ENCODE results near the gene BACE1-AS. TPM values are rescaled to one million over a fixed set of nuclear protein-coding genes. Genes with fewer than 3 reads are reported as not detected.

The BACE1-AS gene
- total and polyA plus RNA-seq, 2 experiments from 2014 or later = 10.6 to 19.6 TPM

DNA sequence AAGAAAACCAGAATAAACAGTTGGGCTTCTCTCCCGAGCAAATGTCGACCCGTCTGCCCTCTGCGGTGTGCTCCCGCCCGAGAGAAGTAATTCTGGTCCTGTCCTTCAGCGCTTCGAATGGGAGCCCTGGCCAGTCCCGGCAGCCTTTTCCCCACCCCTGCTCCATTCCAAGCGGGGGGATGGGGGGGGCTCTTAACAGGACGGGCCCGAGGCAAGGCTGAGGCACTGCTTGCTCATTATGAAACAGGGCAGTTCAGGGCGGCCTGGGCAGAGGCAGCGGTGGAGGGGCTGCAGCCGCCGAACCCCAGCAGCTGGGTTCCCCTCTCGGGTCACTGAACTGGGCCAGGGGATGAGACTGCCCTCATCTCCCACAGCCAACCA, 9.1 kb downstream of the BACE1-AS start:
- Histone ChIP-seq H3K27ac (ENCODE audit: low read depth) (no peak overlapping the region), H3K36me3 (ENCODE audit: insufficient read depth) (no peaks in the 10 kb centered on the region), H3F3A (replicated peaks; ENCODE audit: low read depth) (no peaks in the 10 kb centered on the region), H3K9me2 (ENCODE audit: insufficient read depth) (no peaks in the 10 kb centered on the region), H3K4me1 (ENCODE audit: insufficient read depth) (peaks cover 34% of the 10 kb centered on the region), H3K4me2 (peak overlapping the region; percentile 60; the same call in 1 of the 2 replicates), H3K79me2 (replicated peaks; ENCODE audit: insufficient read depth) (no peaks in the 10 kb centered on the region), H3K27me3 (ENCODE audit: insufficient read depth) (no peaks in the 10 kb centered on the region), H4K20me1 (replicated peaks; ENCODE audit: insufficient read depth) (no peaks in the 10 kb centered on the region; the same call in 1 of the 2 replicates), H2AFZ (peak overlapping the region; percentile 40; the same call in 1 of the 2 replicates), H3K4me3 (no peak overlapping the region)
- peak; percentile 67 for ATAC-seq
- peaks cover 25% of the 10 kb centered on the region for H3K27me3 Mint-ChIP-seq (ENCODE audit: insufficient read depth, low read depth, poor library complexity)
- peaks cover 41% of the 10 kb centered on the region for H3K4me1 Mint-ChIP-seq
- DNase-seq (ENCODE audit: low spot score) = peak; percentile 63
- peak overlapping the region; percentile 13; the same call in 1 of the 3 replicates for H3K4me3 Mint-ChIP-seq
- no peaks in the 10 kb centered on the region for H3K9me3 Mint-ChIP-seq
- H3K27ac Mint-ChIP-seq = no peak overlapping the region; the same call in 1 of the 2 replicates
- TF ChIP-seq, protein P1, sequence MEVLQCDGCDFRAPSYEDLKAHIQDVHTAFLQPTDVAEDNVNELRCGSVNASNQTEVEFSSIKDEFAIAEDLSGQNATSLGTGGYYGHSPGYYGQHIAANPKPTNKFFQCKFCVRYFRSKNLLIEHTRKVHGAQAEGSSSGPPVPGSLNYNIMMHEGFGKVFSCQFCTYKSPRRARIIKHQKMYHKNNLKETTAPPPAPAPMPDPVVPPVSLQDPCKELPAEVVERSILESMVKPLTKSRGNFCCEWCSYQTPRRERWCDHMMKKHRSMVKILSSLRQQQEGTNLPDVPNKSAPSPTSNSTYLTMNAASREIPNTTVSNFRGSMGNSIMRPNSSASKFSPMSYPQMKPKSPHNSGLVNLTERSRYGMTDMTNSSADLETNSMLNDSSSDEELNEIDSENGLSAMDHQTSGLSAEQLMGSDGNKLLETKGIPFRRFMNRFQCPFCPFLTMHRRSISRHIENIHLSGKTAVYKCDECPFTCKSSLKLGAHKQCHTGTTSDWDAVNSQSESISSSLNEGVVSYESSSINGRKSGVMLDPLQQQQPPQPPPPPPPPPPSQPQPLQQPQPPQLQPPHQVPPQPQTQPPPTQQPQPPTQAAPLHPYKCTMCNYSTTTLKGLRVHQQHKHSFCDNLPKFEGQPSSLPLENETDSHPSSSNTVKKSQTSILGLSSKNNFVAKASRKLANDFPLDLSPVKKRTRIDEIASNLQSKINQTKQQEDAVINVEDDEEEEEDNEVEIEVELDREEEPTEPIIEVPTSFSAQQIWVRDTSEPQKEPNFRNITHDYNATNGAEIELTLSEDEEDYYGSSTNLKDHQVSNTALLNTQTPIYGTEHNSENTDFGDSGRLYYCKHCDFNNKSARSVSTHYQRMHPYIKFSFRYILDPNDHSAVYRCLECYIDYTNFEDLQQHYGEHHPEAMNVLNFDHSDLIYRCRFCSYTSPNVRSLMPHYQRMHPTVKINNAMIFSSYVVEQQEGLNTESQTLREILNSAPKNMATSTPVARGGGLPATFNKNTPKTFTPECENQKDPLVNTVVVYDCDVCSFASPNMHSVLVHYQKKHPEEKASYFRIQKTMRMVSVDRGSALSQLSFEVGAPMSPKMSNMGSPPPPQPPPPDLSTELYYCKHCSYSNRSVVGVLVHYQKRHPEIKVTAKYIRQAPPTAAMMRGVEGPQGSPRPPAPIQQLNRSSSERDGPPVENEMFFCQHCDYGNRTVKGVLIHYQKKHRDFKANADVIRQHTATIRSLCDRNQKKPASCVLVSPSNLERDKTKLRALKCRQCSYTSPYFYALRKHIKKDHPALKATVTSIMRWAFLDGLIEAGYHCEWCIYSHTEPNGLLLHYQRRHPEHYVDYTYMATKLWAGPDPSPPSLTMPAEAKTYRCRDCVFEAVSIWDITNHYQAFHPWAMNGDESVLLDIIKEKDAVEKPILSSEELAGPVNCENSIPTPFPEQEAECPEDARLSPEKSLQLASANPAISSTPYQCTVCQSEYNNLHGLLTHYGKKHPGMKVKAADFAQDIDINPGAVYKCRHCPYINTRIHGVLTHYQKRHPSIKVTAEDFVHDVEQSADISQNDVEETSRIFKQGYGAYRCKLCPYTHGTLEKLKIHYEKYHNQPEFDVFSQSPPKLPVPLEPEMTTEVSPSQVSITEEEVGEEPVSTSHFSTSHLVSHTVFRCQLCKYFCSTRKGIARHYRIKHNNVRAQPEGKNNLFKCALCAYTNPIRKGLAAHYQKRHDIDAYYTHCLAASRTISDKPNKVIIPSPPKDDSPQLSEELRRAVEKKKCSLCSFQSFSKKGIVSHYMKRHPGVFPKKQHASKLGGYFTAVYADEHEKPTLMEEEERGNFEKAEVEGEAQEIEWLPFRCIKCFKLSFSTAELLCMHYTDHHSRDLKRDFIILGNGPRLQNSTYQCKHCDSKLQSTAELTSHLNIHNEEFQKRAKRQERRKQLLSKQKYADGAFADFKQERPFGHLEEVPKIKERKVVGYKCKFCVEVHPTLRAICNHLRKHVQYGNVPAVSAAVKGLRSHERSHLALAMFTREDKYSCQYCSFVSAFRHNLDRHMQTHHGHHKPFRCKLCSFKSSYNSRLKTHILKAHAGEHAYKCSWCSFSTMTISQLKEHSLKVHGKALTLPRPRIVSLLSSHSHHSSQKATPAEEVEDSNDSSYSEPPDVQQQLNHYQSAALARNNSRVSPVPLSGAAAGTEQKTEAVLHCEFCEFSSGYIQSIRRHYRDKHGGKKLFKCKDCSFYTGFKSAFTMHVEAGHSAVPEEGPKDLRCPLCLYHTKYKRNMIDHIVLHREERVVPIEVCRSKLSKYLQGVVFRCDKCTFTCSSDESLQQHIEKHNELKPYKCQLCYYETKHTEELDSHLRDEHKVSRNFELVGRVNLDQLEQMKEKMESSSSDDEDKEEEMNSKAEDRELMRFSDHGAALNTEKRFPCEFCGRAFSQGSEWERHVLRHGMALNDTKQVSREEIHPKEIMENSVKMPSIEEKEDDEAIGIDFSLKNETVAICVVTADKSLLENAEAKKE (CRISPR knock-in tag; IDR thresholded peaks at IDR 0.05) = no peak
- H3K36me3 Mint-ChIP-seq (ENCODE audit: low read depth) = no peaks in the 10 kb centered on the region

DNA sequence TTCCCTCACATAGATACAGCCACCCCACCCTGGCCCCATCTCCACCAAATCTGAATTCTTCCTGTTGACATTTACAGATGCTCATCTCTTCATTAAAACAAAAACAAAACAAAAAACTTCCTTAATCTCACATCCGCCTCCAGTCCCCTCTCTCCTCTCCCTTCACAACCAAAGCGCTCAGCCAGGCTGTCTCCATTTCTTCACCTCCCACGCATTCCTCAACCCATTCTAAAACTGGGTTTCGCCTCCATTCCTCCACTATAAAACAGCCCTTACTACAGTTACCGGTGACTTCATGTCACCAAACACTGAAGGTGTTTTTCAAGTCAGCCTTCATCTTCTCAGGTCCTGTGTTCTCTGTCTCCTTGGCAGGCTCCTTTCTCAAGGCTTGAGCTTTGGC, 9.6 kb downstream of the BACE1-AS start:
- peaks cover 41% of the 10 kb centered on the region for H3K4me1 Mint-ChIP-seq
- DNase-seq (ENCODE audit: low spot score) = no peak

More for the DNA sequence above, 9.6 kb downstream of the BACE1-AS start:
- H3K27ac Mint-ChIP-seq = no peak overlapping the region
- no peak overlapping the region for H3K4me3 ChIP-seq
- peak overlapping the region; percentile 60; the same call in 1 of the 2 replicates for H3K4me2 ChIP-seq
- H3K79me2 ChIP-seq (replicated peaks; ENCODE audit: insufficient read depth) = no peaks in the 10 kb centered on the region
- TF ChIP-seq, protein P1 (CRISPR knock-in tag; IDR thresholded peaks at IDR 0.05) = no peak
- no peak for TF ChIP-seq ZNF114 (CRISPR knock-in tag; IDR thresholded peaks at IDR 0.05)
- peak overlapping the region; percentile 10; the same call in 1 of the 2 replicates for H3K27ac ChIP-seq (ENCODE audit: low read depth)
- H3K4me1 ChIP-seq (ENCODE audit: insufficient read depth) = peaks cover 34% of the 10 kb centered on the region
- no peaks in the 10 kb centered on the region for H3K36me3 ChIP-seq (ENCODE audit: insufficient read depth)
- H3K4me3 Mint-ChIP-seq = peak overlapping the region; percentile 11; the same call in 1 of the 3 replicates
- no peaks in the 10 kb centered on the region for H3K9me2 ChIP-seq (ENCODE audit: insufficient read depth)
- no peaks in the 10 kb centered on the region for H3K36me3 Mint-ChIP-seq (ENCODE audit: low read depth)
- H2AFZ ChIP-seq = peak overlapping the region; percentile 40; the same call in 1 of the 2 replicates
- no peak for ATAC-seq
- peaks cover 25% of the 10 kb centered on the region for H3K27me3 Mint-ChIP-seq (ENCODE audit: insufficient read depth, low read depth, poor library complexity)
- no peaks in the 10 kb centered on the region; the same call in 1 of the 2 replicates for H4K20me1 ChIP-seq (replicated peaks; ENCODE audit: insufficient read depth)
- H3F3A ChIP-seq (replicated peaks; ENCODE audit: low read depth) = no peaks in the 10 kb centered on the region
- H3K9me3 Mint-ChIP-seq = no peaks in the 10 kb centered on the region
- no peaks in the 10 kb centered on the region for H3K27me3 ChIP-seq (ENCODE audit: insufficient read depth)
